Astrocyte of the cerebellum (primary cell): ENCODE data around the gene CHST15.

Experiments used
- DNase-seq: peaks from one replicate; pipeline ENCODE4 v3.0.0-alpha.2; 2011; ENCODE audit warnings: low read depth
- H3K4me3 ChIP-seq: 2 replicates; pipeline ENCODE4 v1.5.1; 2011; ENCODE audit warnings: mild to moderate bottlenecking, low read depth, low read length, moderate library complexity
- in situ Hi-C: cut with HindIII; loops from 2 replicates; pipeline ENCODE4 v1.10.0; 2017; ENCODE audit warnings: low sequenced_read_pairs
- TF ChIP-seq, protein P1 (sequence below): IDR thresholded peaks from 2 replicates; pipeline ENCODE4 v1.5.1; 2012; ENCODE audit warnings: low read length, low read depth, moderate library complexity, mild to moderate bottlenecking; ENCODE audit errors: missing control alignments

Gene CHST15

DNA sequence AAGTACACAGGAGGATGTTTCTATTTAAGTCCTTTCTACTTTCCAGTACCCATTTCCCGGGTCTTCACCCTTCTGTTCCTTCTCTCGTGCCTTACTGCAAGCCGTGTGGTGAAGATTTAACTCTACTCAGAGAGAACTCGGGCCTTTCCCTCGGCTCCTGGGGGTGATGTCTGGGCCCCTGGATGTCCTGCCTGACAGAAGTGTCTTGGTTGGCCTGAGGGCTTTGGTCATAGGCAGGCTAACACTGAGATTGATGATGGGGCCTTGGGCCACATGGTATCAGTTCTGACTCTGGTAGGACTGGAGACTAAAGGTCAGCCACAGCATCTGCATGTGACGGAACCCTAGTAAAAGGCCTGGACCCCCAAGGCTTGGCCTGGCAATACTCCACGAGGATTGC lies 80.4 kb downstream of the CHST15 start:
- H3K4me3 ChIP-seq: no peak overlapping the region
- in situ Hi-C loops: no loop called here
- TF ChIP-seq, protein P1, sequence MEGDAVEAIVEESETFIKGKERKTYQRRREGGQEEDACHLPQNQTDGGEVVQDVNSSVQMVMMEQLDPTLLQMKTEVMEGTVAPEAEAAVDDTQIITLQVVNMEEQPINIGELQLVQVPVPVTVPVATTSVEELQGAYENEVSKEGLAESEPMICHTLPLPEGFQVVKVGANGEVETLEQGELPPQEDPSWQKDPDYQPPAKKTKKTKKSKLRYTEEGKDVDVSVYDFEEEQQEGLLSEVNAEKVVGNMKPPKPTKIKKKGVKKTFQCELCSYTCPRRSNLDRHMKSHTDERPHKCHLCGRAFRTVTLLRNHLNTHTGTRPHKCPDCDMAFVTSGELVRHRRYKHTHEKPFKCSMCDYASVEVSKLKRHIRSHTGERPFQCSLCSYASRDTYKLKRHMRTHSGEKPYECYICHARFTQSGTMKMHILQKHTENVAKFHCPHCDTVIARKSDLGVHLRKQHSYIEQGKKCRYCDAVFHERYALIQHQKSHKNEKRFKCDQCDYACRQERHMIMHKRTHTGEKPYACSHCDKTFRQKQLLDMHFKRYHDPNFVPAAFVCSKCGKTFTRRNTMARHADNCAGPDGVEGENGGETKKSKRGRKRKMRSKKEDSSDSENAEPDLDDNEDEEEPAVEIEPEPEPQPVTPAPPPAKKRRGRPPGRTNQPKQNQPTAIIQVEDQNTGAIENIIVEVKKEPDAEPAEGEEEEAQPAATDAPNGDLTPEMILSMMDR: no peak
- DNase-seq: no peak

DNA sequence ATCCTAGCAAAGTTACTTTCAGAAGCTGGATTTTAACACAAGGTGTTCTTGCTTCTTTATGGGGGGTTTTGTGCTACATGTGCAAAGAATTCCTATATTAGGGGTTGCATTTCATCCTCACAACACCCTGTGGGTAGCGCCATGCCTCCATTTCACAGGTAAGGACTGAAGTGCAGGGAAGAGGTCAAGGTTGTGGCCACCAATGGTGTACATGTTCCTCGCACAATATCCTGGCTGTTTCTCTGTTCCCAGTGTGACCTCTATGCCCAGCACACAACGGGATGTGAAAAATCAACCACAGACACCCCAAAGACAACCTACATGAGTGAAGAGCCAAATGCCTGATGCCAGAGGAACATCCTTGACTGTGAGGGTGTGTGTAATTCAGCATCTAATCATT lies 80.8 kb downstream of the CHST15 start:
- no peak for DNase-seq
- no peak overlapping the region for H3K4me3 ChIP-seq
- TF ChIP-seq, protein P1: no peak
- in situ Hi-C loops: no loop called here

DNA sequence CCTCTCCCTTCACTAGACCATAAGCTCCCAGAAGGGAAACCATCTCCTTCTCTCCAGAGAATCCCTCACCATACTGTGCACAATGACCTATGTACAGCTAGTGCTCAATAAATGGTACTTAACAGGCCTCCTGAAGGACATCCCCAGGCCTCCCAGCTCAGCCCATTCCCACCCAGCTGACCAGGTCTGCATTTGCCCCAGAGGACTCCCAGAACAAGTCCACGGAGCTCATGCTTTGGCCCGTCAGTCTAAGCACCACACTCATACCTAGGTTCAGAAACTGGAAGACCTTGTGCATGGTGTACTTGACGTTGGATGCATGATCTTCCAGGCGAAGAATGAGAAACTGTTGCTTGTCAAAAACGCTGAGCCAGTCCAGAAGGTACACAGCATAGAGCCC lies 81.3 kb downstream of the CHST15 start:
- in situ Hi-C loops: no loop called here
- H3K4me3 ChIP-seq: no peak overlapping the region
- TF ChIP-seq, protein P1: no peak
- DNase-seq: no peak

DNA sequence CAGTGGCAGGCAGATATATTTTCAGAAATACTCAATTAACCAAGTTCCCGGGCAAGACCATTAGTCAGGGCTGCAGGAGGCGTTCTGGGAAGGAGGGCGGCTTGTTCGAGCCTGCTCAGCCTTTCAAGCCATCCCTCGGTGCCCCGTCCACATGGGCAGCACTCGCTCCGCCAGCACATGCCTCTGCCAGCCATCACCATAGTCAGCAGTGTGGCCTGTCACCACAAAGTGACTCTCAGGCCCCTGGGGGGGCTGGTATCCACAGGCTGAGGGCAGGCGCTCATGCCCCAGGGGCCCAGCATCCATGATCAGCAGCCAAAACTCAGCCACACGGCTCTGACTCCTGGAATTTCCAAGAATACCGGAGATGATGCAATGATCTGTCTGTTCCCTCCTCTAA lies 81.9 kb downstream of the CHST15 start:
- in situ Hi-C loops: no loop called here
- TF ChIP-seq, protein P1: no peak
- no peak overlapping the region for H3K4me3 ChIP-seq
- no peak for DNase-seq

DNA sequence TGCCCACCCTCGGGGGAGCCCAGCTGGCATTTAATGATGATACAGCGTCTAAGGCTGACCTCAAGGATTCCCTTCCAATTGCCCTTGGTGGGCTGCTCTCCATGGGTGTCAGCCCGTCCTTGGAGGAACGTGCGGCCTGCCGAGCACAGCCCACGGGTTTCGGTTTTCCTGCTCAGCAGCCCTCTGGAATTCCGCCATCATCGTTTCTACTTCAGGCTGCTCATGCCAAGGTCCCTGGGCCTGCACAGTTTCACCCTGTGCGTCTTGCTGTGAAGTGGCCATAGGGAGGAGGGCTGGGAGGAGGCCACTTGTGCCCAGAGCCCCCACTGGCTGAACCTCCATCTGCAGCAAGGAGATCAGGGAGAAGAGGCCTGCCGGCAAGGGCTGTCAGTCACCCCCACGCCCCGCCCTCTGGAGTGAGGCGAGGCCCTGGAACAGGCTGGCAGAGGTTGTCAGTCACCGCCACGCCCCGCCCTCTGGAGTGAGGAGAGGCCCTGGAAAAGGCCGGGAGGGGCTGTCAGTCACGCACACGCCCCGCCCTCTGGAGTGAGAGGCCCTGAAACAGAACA lies 82.8 kb downstream of the CHST15 start:
- DNase-seq: no peak
- in situ Hi-C loops: no loop called here
- no peak overlapping the region for H3K4me3 ChIP-seq
- TF ChIP-seq, protein P1: no peak

DNA sequence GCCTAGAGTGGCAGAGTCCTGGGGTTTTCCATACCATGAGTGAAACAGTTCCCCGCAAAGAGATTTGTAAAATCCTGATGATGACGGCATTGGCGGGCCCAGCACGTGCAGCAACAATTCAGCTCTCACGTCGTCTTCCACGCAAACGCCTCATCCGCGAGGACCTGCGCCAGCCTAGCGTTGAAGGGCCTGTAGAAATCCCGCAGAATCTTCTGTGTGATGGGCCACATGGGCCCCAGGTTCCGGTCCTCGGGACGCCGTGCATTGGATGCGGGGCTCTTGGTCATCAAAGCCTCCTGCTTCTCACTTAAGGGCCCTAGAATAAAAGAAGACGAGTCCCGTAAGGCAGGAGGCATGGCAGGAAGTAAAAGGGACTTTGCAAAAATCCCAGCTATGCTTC lies 83.4 kb downstream of the CHST15 start:
- H3K4me3 ChIP-seq: no peak overlapping the region
- DNase-seq: no peak
- TF ChIP-seq, protein P1: no peak
- in situ Hi-C loops: no loop called here
